ENCODE results near the gene DNAH9.

DNA sequence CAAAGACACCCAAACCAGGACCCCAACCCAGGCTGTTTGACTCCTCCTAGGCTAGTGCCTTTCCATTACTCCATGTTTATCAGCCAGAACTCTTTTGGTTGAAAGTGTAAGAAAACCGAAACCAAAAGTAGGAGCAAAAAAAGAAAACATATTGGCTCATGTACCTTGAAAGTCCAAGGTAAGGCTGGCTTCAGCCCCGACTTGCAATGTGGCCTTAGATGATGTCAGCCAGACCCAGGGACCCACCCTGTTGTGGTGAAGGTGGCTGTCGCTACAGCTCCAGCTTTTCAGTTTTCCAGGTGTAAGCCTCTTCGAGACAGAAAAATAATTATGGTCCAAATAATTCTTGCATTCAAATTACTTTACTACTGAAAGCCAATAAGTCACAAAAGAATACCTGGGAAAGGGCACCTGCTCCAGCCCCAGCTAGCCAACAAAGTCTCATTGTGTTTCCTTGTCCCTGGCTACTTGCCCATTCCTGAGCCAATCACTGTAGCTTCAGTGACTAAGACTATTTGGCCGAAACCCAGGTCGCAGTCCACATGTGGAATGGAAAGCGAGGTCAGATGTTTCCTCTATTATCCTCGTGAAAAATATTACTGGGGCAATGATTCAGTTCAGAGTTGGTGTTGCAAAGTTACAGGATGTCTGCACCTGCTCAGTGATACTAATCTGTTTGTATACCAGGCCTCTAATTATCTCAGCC lies 20.7 kb downstream of the DNAH9 start:
- TF ChIP-seq, protein P1, sequence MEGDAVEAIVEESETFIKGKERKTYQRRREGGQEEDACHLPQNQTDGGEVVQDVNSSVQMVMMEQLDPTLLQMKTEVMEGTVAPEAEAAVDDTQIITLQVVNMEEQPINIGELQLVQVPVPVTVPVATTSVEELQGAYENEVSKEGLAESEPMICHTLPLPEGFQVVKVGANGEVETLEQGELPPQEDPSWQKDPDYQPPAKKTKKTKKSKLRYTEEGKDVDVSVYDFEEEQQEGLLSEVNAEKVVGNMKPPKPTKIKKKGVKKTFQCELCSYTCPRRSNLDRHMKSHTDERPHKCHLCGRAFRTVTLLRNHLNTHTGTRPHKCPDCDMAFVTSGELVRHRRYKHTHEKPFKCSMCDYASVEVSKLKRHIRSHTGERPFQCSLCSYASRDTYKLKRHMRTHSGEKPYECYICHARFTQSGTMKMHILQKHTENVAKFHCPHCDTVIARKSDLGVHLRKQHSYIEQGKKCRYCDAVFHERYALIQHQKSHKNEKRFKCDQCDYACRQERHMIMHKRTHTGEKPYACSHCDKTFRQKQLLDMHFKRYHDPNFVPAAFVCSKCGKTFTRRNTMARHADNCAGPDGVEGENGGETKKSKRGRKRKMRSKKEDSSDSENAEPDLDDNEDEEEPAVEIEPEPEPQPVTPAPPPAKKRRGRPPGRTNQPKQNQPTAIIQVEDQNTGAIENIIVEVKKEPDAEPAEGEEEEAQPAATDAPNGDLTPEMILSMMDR (IDR thresholded peaks at IDR 0.05; ENCODE audit: low read depth, low read length, missing input control), result no peak
- no peak for TF ChIP-seq SP1 (IDR thresholded peaks at IDR 0.05)
- TF ChIP-seq, protein P2, sequence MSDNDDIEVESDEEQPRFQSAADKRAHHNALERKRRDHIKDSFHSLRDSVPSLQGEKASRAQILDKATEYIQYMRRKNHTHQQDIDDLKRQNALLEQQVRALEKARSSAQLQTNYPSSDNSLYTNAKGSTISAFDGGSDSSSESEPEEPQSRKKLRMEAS (IDR thresholded peaks at IDR 0.05), result no peak
- no peak for TF ChIP-seq YY1 (IDR thresholded peaks at IDR 0.05)
- TF ChIP-seq, protein P3, sequence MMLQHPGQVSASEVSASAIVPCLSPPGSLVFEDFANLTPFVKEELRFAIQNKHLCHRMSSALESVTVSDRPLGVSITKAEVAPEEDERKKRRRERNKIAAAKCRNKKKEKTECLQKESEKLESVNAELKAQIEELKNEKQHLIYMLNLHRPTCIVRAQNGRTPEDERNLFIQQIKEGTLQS (IDR thresholded peaks at IDR 0.05), result no peak

Measured in liver (tissue), 3 donors.